NCI-H1105 treated with DMSO at 0.1 percent for 48 hours (cell line): ENCODE results near the gene ERLIN1.

Source experiments
- DNase-seq: peaks from one replicate; lab custom pipeline; 2025; lab: John Stamatoyannopoulos, UW

Gene ERLIN1

GRCh38 chr10:100172349-100172748 is 13.5 kb downstream of the ERLIN1 start:
- DNase-seq = no peak

GRCh38 chr10:100168313-100168643 is 17.6 kb downstream of the ERLIN1 start:
- DNase-seq = no peak

GRCh38 chr10:100167553-100168312 is 18.1 kb downstream of the ERLIN1 start:
- no peak for DNase-seq

GRCh38 chr10:100163704-100164621 is 21.9 kb downstream of the ERLIN1 start:
- DNase-seq = no peak

GRCh38 chr10:100162696-100163095 is 23.1 kb downstream of the ERLIN1 start:
- DNase-seq = no peak

- no peak for DNase-seq
Measured at GRCh38 chr10:100158044-100158805, 27.6 kb downstream of the ERLIN1 start.

GRCh38 chr10:100157156-100157555 is 28.7 kb downstream of the ERLIN1 start:
- no peak for DNase-seq

GRCh38 chr10:100155936-100156335 is 29.9 kb downstream of the ERLIN1 start:
- DNase-seq = no peak

- DNase-seq = no peak
Measured at GRCh38 chr10:100154666-100155065, 31.2 kb downstream of the ERLIN1 start.

- no peak for DNase-seq
Measured at GRCh38 chr10:100153239-100153825, 32.5 kb downstream of the ERLIN1 start.

- no peak for DNase-seq
Measured at GRCh38 chr10:100151723-100152300, 34.0 kb downstream of the ERLIN1 start.

- DNase-seq = no peak
Measured at GRCh38 chr10:100148353-100149211, 37.2 kb downstream of the ERLIN1 start.

- no peak for DNase-seq
Measured at GRCh38 chr10:100146875-100147650, 38.8 kb downstream of the ERLIN1 start.

- DNase-seq = no peak
Measured at GRCh38 chr10:100146398-100146797, 39.4 kb downstream of the ERLIN1 start.

- DNase-seq = no peak
Measured at GRCh38 chr10:100143756-100144155, 42.1 kb downstream of the ERLIN1 start.

GRCh38 chr10:100141446-100142087 is 44.3 kb downstream of the ERLIN1 start:
- no peak for DNase-seq

- DNase-seq = no peak
Measured at GRCh38 chr10:100140070-100140469, 45.8 kb downstream of the ERLIN1 start.

GRCh38 chr10:100138921-100139496 is 46.8 kb downstream of the ERLIN1 start:
- DNase-seq = no peak

- no peak for DNase-seq
Measured at GRCh38 chr10:100135486-100135885, 50.3 kb downstream of the ERLIN1 start.
